Stomach (tissue), 9 donors: ENCODE data around the gene CNGA2. TPM values are rescaled to one million over a fixed set of nuclear protein-coding genes. Genes with fewer than 3 reads are reported as not detected.

ENCODE experiments used
- DNase-seq, 2 donors: peaks; one replicate each; pipeline versions ENCODE4 v3.0.0 to v3.0.0-alpha.2; 2013 to 2019
- H3K27ac ChIP-seq, 5 donors: fragments of 200-600 bp in 4 of 5; sonication (generic) in 4 of 5; one replicate each; pipeline ENCODE4 v1.5.1; 2013 to 2019; ENCODE audit warnings: mild to moderate bottlenecking in 1 of 5, moderate library complexity in 1 of 5
- H3K27me3 ChIP-seq, 3 donors: fragments of 200-600 bp; sonication (generic); one replicate each; pipeline ENCODE4 v1.5.1; 2017 to 2019; ENCODE audit warnings: mixed run types in 1 of 3
- H3K36me3 ChIP-seq, 4 donors: fragments of 200-600 bp; sonication (generic); 1 replicate in 3 of 4; 2 replicates in 1 of 4; pipeline ENCODE4 v1.5.1; 2016 to 2019
- H3K4me1 ChIP-seq, 4 donors: fragments of 200-600 bp; sonication (generic); one replicate each; pipeline ENCODE4 v1.5.1; 2016 to 2019
- H3K4me3 ChIP-seq, 4 donors: fragments of 200-600 bp; sonication (generic) in 3 of 4; one replicate each; pipeline ENCODE4 v1.5.1; 2016 to 2019; ENCODE audit warnings: mild to moderate bottlenecking in 1 of 4
- H3K9me3 ChIP-seq, 4 donors: fragments of 200-600 bp; sonication (generic); one replicate each; pipeline ENCODE4 v1.5.1; 2016 to 2019
- EP300 ChIP-seq: sonication (generic); formaldehyde crosslinking; IDR thresholded peaks from one replicate; pipeline ENCODE4 v1.6.1; 2017; ENCODE audit warnings: antibody characterized with exemption
- POLR2A ChIP-seq, 4 donors: fragments of 450-650 bp; IDR thresholded peaks; one replicate each; pipeline ENCODE4 v1.6.1; 2016; ENCODE audit warnings: antibody characterized with exemption in 4 of 4, control low read depth in 2 of 4, mild to moderate bottlenecking in 1 of 4, moderate library complexity in 1 of 4
- POLR2AphosphoS5 ChIP-seq, 3 donors: sonication (generic); formaldehyde crosslinking; IDR thresholded peaks; one replicate each; pipeline ENCODE4 v1.6.1; 2016; ENCODE audit warnings: antibody characterized with exemption in 3 of 3
- WGBS, 5 donors: extraction: QIAGEN DNeasy Blood & Tissue Kit in 3 of 5; methylation state at CpG; one replicate each; pipeline versions ENCODE4 v1.1.5 to v1.1.7; 2013 to 2018; 5-methylcytosine and 5-hydroxymethylcytosine counted together
- intact Hi-C: fragments of 100-400 bp; cut with DNase I; formaldehyde crosslinking; loops from one replicate; pipeline ENCODE4 v1.15.1; 2023; ENCODE audit warnings: low total_unique reads
- polyA plus RNA-seq, 3 donors: library from polyadenylated mRNA; stranded (reverse); fragments of 200-250 nt; gene quantifications; one replicate each; pipeline ENCODE4 v1.2.3, GENCODE V29; 2013
- total RNA-seq, 5 donors: library from RNA; depleted of rRNA; stranded (reverse); fragments of >200 nt; gene quantifications; one replicate each; pipeline versions ENCODE4 v1.1.0 to v1.2.3, GENCODE V29; 2014 to 2016
- TF ChIP-seq, protein P1 (sequence below), 7 experiments: fragments of 450-650 bp in 4 of 7; fragments of 200-600 bp in 3 of 7; sonication (generic) in 3 of 7; IDR thresholded peaks; one replicate each; pipeline ENCODE4 v1.5.1; 2016 to 2019; ENCODE audit warnings: antibody characterized with exemption in 7 of 7, control low read depth in 2 of 7, mild to moderate bottlenecking in 1 of 7
- donor health status: healthy with polysubstance abuse.
- donor health status: Bipolar disorder and iron deficiency.
- donor health status: healthy.

CNGA2 gene
- total and polyA plus RNA-seq, 8 donors: not detected

DNA sequence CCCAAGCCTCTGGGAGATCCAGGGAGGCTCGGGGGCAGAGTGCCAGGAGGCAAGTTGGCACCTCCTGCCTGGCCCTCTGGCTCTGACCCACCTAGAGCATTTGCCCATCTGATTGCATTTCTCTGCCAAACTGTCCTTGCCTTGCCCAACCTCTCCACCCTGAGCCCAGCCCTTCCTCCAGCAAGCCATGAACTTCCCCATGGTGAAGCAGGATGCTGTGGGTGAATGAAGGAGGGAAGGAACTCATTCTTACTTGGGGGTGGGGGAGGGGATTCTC, 9.3 kb upstream of the CNGA2 start:
- no peak for DNase-seq
- Histone ChIP-seq H3K9me3 (no peaks in the 10 kb centered on the region), H3K4me1 (peaks cover 0 to 5% (median 0%) of the 10 kb centered on the region in 4 donors), H3K27me3 (peaks cover 0 to 14% (median 0%) of the 10 kb centered on the region in 3 donors), H3K4me3 (no peak overlapping the region), H3K36me3 (no peaks in the 10 kb centered on the region), H3K27ac (no peak overlapping the region)
- TF ChIP-seq POLR2AphosphoS5 (IDR thresholded peaks at IDR 0.05) (no peak), EP300 (no peak), POLR2A (IDR thresholded peaks at IDR 0.05) (no peak)
- TF ChIP-seq, protein P1, sequence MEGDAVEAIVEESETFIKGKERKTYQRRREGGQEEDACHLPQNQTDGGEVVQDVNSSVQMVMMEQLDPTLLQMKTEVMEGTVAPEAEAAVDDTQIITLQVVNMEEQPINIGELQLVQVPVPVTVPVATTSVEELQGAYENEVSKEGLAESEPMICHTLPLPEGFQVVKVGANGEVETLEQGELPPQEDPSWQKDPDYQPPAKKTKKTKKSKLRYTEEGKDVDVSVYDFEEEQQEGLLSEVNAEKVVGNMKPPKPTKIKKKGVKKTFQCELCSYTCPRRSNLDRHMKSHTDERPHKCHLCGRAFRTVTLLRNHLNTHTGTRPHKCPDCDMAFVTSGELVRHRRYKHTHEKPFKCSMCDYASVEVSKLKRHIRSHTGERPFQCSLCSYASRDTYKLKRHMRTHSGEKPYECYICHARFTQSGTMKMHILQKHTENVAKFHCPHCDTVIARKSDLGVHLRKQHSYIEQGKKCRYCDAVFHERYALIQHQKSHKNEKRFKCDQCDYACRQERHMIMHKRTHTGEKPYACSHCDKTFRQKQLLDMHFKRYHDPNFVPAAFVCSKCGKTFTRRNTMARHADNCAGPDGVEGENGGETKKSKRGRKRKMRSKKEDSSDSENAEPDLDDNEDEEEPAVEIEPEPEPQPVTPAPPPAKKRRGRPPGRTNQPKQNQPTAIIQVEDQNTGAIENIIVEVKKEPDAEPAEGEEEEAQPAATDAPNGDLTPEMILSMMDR (IDR thresholded peaks at IDR 0.05): no peak
- WGBS, 5 donors: 6 to 30% (median 14%) methylated on average over 1 of the region's 1 CpG; no CpG with 5 or more reads in 1 of the 5 donors
- intact Hi-C loops: no loop called here

DNA sequence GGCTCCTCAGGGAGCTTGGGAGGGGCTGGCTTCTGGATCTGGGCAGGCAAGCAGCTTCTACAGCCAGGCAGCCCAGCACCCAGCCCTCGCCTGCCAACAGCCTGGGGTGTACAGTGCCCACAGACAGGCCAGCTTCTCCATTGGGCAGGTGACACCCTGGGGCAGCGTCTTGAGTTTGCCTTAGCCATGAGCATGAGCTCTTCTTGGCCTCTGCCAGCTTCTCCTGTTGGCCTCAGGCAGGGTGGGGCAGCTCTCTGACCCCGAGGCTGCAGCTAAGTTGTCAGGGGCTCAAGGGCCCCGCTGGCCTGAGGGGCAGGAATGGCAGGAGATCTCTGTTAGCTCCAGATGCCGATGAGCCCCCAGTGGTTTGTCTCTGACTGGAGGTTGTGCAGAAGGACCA, 7.8 kb upstream of the CNGA2 start:
- H3K4me3 ChIP-seq: no peak overlapping the region
- intact Hi-C loops: no loop called here
- TF ChIP-seq POLR2A (IDR thresholded peaks at IDR 0.05) (no peak), EP300 (no peak), POLR2AphosphoS5 (IDR thresholded peaks at IDR 0.05) (no peak)
- TF ChIP-seq, protein P1 (IDR thresholded peaks at IDR 0.05): no peak
- WGBS, 5 donors: 54 to 80% (median 67%) methylated on average over 5 of the region's 5 CpGs; no CpG with 5 or more reads in 2 of the 5 donors
- no peak for DNase-seq
- H3K27me3 ChIP-seq: peaks cover 0 to 14% (median 0%) of the 10 kb centered on the region in 3 donors
- no peak overlapping the region for H3K27ac ChIP-seq
- H3K4me1 ChIP-seq: peaks cover 0 to 5% (median 0%) of the 10 kb centered on the region in 4 donors
- H3K9me3 ChIP-seq: no peaks in the 10 kb centered on the region
- no peaks in the 10 kb centered on the region for H3K36me3 ChIP-seq

DNA sequence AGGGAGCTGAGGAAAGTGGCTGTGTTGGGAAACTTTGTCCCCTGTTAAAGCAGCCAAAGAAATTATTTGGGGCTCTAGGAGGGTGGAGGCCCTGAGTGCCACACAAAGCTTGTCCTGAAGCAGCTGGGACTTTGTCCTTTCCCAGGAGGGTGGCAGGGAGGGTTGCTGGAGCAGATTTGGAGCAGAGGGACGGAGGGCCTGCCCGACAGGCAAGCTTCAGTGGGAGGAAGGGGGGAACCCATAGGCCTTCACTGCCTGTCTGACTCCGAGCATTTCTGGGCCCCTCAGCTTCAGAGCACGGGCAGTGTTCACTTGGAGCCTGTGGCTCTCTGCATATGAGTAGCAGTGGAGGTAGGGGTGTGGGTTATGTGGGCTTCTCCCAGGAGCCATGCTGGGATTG, 7.2 kb upstream of the CNGA2 start:
- no peak for DNase-seq
- H3K36me3 ChIP-seq: no peaks in the 10 kb centered on the region
- H3K27me3 ChIP-seq: peaks cover 0 to 18% (median 0%) of the 10 kb centered on the region in 3 donors
- intact Hi-C loops: no loop called here
- TF ChIP-seq, protein P1 (IDR thresholded peaks at IDR 0.05): no peak
- TF ChIP-seq POLR2A (IDR thresholded peaks at IDR 0.05) (no peak), POLR2AphosphoS5 (IDR thresholded peaks at IDR 0.05) (no peak), EP300 (no peak)
- H3K4me3 ChIP-seq: no peak overlapping the region
- 68 to 96% (median 79%) methylated on average over 3 to 4 of the region's 4 CpGs for WGBS, 5 donors
- H3K4me1 ChIP-seq: peaks cover 0 to 5% (median 0%) of the 10 kb centered on the region in 4 donors
- H3K9me3 ChIP-seq: no peaks in the 10 kb centered on the region
- H3K27ac ChIP-seq: no peak overlapping the region

DNA sequence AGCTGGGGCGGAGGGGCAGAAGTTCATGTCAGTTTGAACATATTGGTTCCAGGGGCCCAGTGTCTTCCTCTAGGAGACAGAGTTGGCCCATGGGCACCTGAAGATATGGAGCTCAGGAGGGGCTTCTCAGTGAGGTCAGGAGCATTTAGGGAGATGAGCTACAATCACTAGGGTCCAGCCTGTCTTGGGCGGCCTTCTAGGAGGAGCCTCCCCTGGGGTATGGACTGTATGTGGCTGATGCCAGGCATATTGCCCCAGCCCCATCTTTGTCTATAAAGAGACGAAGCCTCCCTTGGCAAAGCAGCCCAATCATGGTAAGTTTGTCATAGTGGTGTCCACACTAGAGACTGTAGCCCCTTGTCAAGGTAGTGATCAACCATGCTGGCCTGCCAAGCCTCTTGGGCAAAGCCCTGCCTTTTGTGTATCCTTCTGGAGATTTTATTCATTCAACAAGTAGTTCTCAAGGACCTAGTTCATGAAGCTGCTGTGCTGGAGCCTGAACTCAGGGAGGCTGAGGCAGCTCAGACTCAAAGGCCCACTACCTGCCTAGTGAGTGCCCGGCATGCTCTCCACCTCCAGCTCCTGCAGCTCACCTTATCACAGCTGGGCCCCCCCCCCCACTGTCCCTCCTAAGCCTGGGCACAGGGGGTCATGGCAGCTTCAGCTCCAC, 5.4 kb upstream of the CNGA2 start:
- no peak for DNase-seq
- Histone ChIP-seq H3K27ac (no peak overlapping the region), H3K27me3 (peaks cover 0 to 8% (median 0%) of the 10 kb centered on the region in 3 donors), H3K36me3 (no peaks in the 10 kb centered on the region), H3K9me3 (no peaks in the 10 kb centered on the region), H3K4me3 (no peak overlapping the region), H3K4me1 (peaks cover 0 to 5% (median 0%) of the 10 kb centered on the region in 4 donors)
- no peak for TF ChIP-seq POLR2AphosphoS5 (IDR thresholded peaks at IDR 0.05)
- TF ChIP-seq, protein P1 (IDR thresholded peaks at IDR 0.05): no peak
- intact Hi-C loops: no loop called here
- 62 to 90% (median 85%) methylated on average over 2 to 4 of the region's 4 CpGs for WGBS, 5 donors
